PC-9 (cell line): ENCODE data around the gene SIGLEC6. TPM values are rescaled to one million over a fixed set of nuclear protein-coding genes. Genes with fewer than 3 reads are reported as not detected.

Source experiments
- BruUV-seq: library from RNA; stranded (reverse); fragments of 400-500 nt; replicated peaks from 2 replicates; lab custom pipeline; 2021; lab: Mats Ljungman, UMichigan
- CTCF ChIA-PET: fragments of 300-600 bp; sonication (Branson Sonifier 250); formaldehyde crosslinking; loops from one replicate; lab custom pipeline; 2022; ENCODE audit warnings: antibody characterized with exemption; lab: Charles Lee
- POLR2A ChIA-PET: fragments of 300-600 bp; sonication (Branson Sonifier 250); formaldehyde crosslinking; loops from one replicate; lab custom pipeline; 2022; ENCODE audit warnings: antibody characterized with exemption; ENCODE audit not compliant: unreplicated experiment; lab: Charles Lee
- DNase-seq, 2 experiments: peaks; one replicate each; pipeline versions ENCODE4 v3.0.0 to v3.0.0-alpha.2; 2015 to 2022; ENCODE audit warnings: mixed read lengths in 1 of 2
- H2AFZ ChIP-seq: fragments of 200-600 bp; sonication (generic); 2 replicates; pipeline ENCODE4 v1.8.1; 2017; ENCODE audit warnings: antibody characterized with exemption
- H3F3A ChIP-seq: fragments of 200-600 bp; sonication (generic); 2 replicates; pipeline ENCODE4 v1.8.1; 2017; ENCODE audit warnings: antibody characterized with exemption, mild to moderate bottlenecking, low read depth; ENCODE audit not compliant: insufficient read depth
- H3K27ac ChIP-seq: fragments of 200-600 bp; sonication (generic); 2 replicates; pipeline ENCODE4 v1.6.1; 2016; ENCODE audit warnings: mixed run types
- H3K27me3 ChIP-seq: fragments of 200-600 bp; sonication (generic); 2 replicates; pipeline ENCODE4 v1.6.1; 2016; ENCODE audit warnings: low read depth, mixed run types; ENCODE audit not compliant: insufficient read depth
- H3K36me3 ChIP-seq: fragments of 200-600 bp; sonication (generic); 2 replicates; pipeline ENCODE4 v1.6.1; 2016; ENCODE audit warnings: low read depth, mixed run types
- H3K4me1 ChIP-seq: fragments of 200-600 bp; sonication (generic); replicated peaks from 2 replicates; pipeline ENCODE4 v1.6.1; 2016; ENCODE audit warnings: mixed run types; ENCODE audit not compliant: insufficient read depth
- H3K4me2 ChIP-seq: fragments of 200-600 bp; sonication (generic); 2 replicates; pipeline ENCODE4 v1.6.1; 2017; ENCODE audit warnings: mixed run types
- H3K4me3 ChIP-seq: fragments of 200-600 bp; sonication (generic); 2 replicates; pipeline ENCODE4 v1.6.1; 2016; ENCODE audit warnings: mixed run types
- H3K79me2 ChIP-seq: fragments of 200-600 bp; sonication (generic); 2 replicates; pipeline ENCODE4 v1.6.1; 2017; ENCODE audit warnings: low read depth, mixed run types
- H3K9me2 ChIP-seq: fragments of 200-600 bp; sonication (generic); 2 replicates; pipeline ENCODE4 v1.8.1; 2017; ENCODE audit warnings: mild to moderate bottlenecking; ENCODE audit not compliant: insufficient read depth
- H3K9me3 ChIP-seq: fragments of 200-600 bp; sonication (generic); 2 replicates; pipeline ENCODE4 v1.8.1; 2016; ENCODE audit warnings: low read depth; ENCODE audit not compliant: insufficient read depth
- H4K20me1 ChIP-seq: fragments of 200-600 bp; sonication (generic); 2 replicates; pipeline ENCODE4 v1.8.1; 2017; ENCODE audit not compliant: insufficient read depth
- EZH2 ChIP-seq: fragments of 200-600 bp; sonication (generic); IDR thresholded peaks from 2 replicates; pipeline ENCODE4 v1.8.0; 2017; ENCODE audit warnings: antibody characterized with exemption, low read depth
- intact Hi-C: fragments of 100-400 bp; cut with micrococcal nuclease; formaldehyde crosslinking; loops from one replicate; pipeline ENCODE4 v1.10.0; 2022; ENCODE audit not compliant: unreplicated experiment
- total RNA-seq: library from RNA; stranded (reverse); gene quantifications from 2 replicates; pipeline ENCODE4 v1.2.3, GENCODE V29; 2021
- TF ChIP-seq, protein P1 (sequence below): fragments of 200-600 bp; sonication (generic); conservative IDR thresholded peaks from 2 replicates; pipeline ENCODE4 v1.6.1; 2017; ENCODE audit warnings: mixed run types, antibody characterized with exemption, mild to moderate bottlenecking, moderate library complexity

The SIGLEC6 gene
- total RNA-seq, 1 experiment from 2014 or later, result not detected

DNA sequence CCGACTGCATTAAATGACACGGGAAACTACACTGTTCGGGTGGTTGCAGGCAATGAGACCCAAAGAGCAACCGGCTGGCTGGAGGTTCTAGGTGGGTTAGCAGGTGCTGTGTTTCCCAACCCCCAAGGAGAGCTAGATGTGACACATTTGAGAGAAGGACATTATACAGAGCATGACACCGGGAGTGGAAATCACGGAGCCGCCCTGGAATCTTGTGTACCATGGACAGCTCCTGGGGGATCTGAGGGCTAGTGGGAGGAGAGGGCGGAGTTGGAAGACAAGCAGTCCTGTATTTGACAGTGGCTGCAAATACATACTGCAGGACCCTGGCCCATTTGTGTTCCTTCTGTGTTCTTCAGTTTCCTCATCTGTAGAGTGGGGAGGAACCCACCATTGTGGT lies 50.9 kb downstream of the SIGLEC6 start:
- peaks cover 59% of the 10 kb centered on the region for H3K27me3 ChIP-seq
- H3K36me3 ChIP-seq, result no peaks in the 10 kb centered on the region
- intact Hi-C loops, result no loop called here
- DNase-seq, result no peak
- POLR2A ChIA-PET, result no interaction called here
- no peaks in the 10 kb centered on the region for H3F3A ChIP-seq
- H3K4me1 ChIP-seq, result no peaks in the 10 kb centered on the region
- BruUV-seq, result no TSS peak
- no peak overlapping the region for H2AFZ ChIP-seq
- no peaks in the 10 kb centered on the region for H4K20me1 ChIP-seq
- H3K9me3 ChIP-seq, result no peaks in the 10 kb centered on the region
- no peaks in the 10 kb centered on the region for H3K9me2 ChIP-seq
- CTCF ChIA-PET, result no interaction called here
- H3K27ac ChIP-seq, result no peak overlapping the region
- TF ChIP-seq, protein P1, sequence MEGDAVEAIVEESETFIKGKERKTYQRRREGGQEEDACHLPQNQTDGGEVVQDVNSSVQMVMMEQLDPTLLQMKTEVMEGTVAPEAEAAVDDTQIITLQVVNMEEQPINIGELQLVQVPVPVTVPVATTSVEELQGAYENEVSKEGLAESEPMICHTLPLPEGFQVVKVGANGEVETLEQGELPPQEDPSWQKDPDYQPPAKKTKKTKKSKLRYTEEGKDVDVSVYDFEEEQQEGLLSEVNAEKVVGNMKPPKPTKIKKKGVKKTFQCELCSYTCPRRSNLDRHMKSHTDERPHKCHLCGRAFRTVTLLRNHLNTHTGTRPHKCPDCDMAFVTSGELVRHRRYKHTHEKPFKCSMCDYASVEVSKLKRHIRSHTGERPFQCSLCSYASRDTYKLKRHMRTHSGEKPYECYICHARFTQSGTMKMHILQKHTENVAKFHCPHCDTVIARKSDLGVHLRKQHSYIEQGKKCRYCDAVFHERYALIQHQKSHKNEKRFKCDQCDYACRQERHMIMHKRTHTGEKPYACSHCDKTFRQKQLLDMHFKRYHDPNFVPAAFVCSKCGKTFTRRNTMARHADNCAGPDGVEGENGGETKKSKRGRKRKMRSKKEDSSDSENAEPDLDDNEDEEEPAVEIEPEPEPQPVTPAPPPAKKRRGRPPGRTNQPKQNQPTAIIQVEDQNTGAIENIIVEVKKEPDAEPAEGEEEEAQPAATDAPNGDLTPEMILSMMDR, result no peak
- no peak for TF ChIP-seq EZH2
- no peak overlapping the region for H3K4me3 ChIP-seq
- no peaks in the 10 kb centered on the region for H3K79me2 ChIP-seq
- H3K4me2 ChIP-seq, result no peak overlapping the region

DNA sequence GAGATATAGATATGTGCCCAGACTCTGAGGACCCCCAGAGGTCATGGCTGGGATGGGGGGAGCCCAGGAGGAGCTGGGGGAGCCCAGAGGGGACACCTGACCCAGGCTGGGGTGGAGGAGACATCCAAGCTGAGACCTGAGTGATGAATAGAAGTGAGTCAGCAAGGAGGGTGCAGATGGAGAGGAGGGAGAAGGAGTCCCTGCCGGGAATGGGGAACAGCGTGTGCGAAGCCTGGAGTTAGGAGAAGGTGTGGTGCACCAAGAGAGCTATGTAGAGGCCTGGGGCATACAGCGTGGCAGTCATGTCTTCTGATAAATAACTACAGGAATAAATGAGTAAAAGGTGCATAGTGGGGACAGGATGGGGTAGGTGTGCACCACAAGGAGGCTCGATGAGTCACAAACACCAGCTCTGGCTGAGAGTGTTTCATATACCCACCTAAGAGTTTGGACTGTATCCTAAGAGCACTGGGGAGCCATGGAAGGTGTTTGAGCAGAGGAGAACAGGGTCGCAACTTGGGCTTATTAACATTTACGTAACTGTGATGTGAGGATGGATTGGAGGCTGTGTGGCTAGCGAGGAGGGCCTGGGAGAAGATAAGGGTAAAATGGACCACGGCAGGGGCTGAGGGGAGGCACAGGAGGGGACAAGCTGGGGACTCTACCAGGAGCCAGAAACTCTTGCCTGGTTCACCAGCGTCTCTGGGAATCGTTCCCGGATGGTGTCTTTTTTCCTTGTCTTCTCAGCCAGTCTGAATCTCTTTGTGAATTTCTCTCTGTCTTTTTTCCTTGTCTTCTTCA lies 51.7 kb downstream of the SIGLEC6 start:
- Histone ChIP-seq H2AFZ (no peak overlapping the region), H3K4me1 (no peaks in the 10 kb centered on the region), H3K4me2 (no peak overlapping the region), H3K27me3 (peaks cover 59% of the 10 kb centered on the region), H3K79me2 (no peaks in the 10 kb centered on the region), H3F3A (no peaks in the 10 kb centered on the region), H3K36me3 (no peaks in the 10 kb centered on the region), H3K4me3 (no peak overlapping the region), H3K9me2 (no peaks in the 10 kb centered on the region), H3K27ac (no peak overlapping the region), H4K20me1 (no peaks in the 10 kb centered on the region), H3K9me3 (no peaks in the 10 kb centered on the region)
- TF ChIP-seq EZH2, result no peak
- TF ChIP-seq, protein P1, result no peak
- intact Hi-C loops, result no loop called here
- no peak for DNase-seq
- CTCF ChIA-PET, result no interaction called here
- no TSS peak for BruUV-seq
- POLR2A ChIA-PET, result no interaction called here

DNA sequence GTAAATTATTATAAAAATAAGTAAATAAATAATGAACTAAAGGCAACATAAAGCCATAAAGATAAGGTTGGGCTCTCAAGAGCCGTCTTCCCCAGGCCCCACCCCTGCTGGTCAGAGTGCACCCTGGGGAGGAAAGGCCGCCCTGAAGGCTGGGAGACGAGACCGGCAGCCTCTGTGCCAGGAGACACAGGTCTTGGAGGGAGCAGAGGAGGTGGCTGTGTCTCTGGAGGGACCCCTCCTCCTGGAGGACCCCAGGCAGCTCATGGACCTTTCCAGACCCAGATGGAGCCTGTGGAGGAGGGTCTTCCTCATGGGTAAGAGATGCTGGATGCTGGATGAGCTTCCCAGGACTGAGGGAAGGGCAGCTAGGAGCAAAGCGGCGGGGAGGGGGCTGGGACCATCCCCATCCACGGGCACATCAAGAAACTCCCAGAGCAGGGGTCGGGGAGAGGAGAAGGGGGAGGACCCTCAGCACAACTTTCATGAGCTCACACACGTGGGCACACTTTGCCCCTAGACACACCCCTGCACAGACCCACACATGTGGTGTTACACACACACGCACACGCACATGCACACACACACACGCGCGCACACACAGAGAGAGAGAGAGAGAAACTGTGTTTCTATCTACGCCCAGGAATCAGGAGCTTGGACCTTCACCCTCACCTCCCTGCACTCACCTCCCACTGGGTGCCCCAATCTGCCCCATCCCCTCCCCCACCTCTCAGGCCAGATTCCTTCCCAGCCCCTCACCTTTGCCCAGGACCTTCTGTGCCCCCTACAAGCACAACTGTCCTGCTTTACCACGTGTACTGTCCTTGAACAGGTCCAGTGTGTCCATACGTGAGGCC lies 52.9 kb downstream of the SIGLEC6 start, which contains the start of gene CEACAM18:
Gene CEACAM18 (plus strand): TSS at position 159 of the 854 bp plus-strand sequence.
- BruUV-seq, result no TSS peak
- intact Hi-C loops, result no loop called here

More for the DNA sequence above, 52.9 kb downstream of the SIGLEC6 start, which contains the start of gene CEACAM18:
- no peak within 1 kb of the TSS for H3K4me2 ChIP-seq
- ChIA-PET CTCF (no interaction called here), POLR2A (no interaction called here)
- H3K79me2 ChIP-seq, result no peaks in the 10 kb centered on the region
- H3K4me3 ChIP-seq, result no peak within 1 kb of the TSS
- peaks cover 59% of the 10 kb centered on the region for H3K27me3 ChIP-seq
- H3K9me2 ChIP-seq, result no peaks in the 10 kb centered on the region
- no peaks in the 10 kb centered on the region for H4K20me1 ChIP-seq
- H3K27ac ChIP-seq, result no peak within 1 kb of the TSS
- TF ChIP-seq EZH2, result no peak
- TF ChIP-seq, protein P1, result no peak
- H2AFZ ChIP-seq, result no peak within 1 kb of the TSS
- H3K9me3 ChIP-seq, result no peaks in the 10 kb centered on the region
- no peak for DNase-seq
- no peaks in the 10 kb centered on the region for H3K4me1 ChIP-seq
- no peaks in the 10 kb centered on the region for H3F3A ChIP-seq
- no peaks in the 10 kb centered on the region for H3K36me3 ChIP-seq
